ENCODE data around the gene RPS21.

The RPS21 gene

GRCh38 chr20:62357681-62358080 is 29.2 kb upstream of the RPS21 start:
- no peaks in the 10 kb centered on the region for H3K4me1 ChIP-seq (ENCODE audit: control insufficient read depth in 1 of 2, insufficient read depth in 1 of 2, low read depth in 1 of 2, low read length in 1 of 2)
- no peaks in the 10 kb centered on the region for H3K36me3 ChIP-seq
- H3K4me3 ChIP-seq (ENCODE audit: low read depth in 1 of 2, low read length in 1 of 2), result no peak overlapping the region

GRCh38 chr20:62358171-62359042 is 28.5 kb upstream of the RPS21 start:
- Histone ChIP-seq H3K4me3 (ENCODE audit: low read depth in 1 of 2, low read length in 1 of 2) (no peak overlapping the region), H3K9me3 (no peaks in the 10 kb centered on the region), H3K4me1 (ENCODE audit: control insufficient read depth in 1 of 2, insufficient read depth in 1 of 2, low read depth in 1 of 2, low read length in 1 of 2) (no peaks in the 10 kb centered on the region), H3K27me3 (peaks cover 41% of the 10 kb centered on the region), H3K36me3 (no peaks in the 10 kb centered on the region), H3K27ac (no peak overlapping the region)
- no peak for TF ChIP-seq CTCF (IDR thresholded peaks at IDR 0.05)

More at GRCh38 chr20:62357681-62358080, 29.2 kb upstream of the RPS21 start:
- Histone ChIP-seq H3K9me3 (no peaks in the 10 kb centered on the region), H3K27ac (no peak overlapping the region), H3K27me3 (peaks cover 35% of the 10 kb centered on the region)
- TF ChIP-seq CTCF (IDR thresholded peaks at IDR 0.05), result no peak

- H3K9me3 ChIP-seq, result no peaks in the 10 kb centered on the region
- no peak overlapping the region for H3K4me3 ChIP-seq (ENCODE audit: low read depth in 1 of 2, low read length in 1 of 2)
- H3K27me3 ChIP-seq, result peaks cover 46% of the 10 kb centered on the region
- no peak for TF ChIP-seq CTCF (IDR thresholded peaks at IDR 0.05)
- no peaks in the 10 kb centered on the region for H3K36me3 ChIP-seq
- H3K4me1 ChIP-seq (ENCODE audit: control insufficient read depth in 1 of 2, insufficient read depth in 1 of 2, low read depth in 1 of 2, low read length in 1 of 2), result no peaks in the 10 kb centered on the region
- H3K27ac ChIP-seq, result no peak overlapping the region
Observed at GRCh38 chr20:62359043-62359490, 27.8 kb upstream of the RPS21 start.

- H3K4me1 ChIP-seq (ENCODE audit: control insufficient read depth in 1 of 2, insufficient read depth in 1 of 2, low read depth in 1 of 2, low read length in 1 of 2), result no peaks in the 10 kb centered on the region
Observed at GRCh38 chr20:62359491-62360121, 27.3 kb upstream of the RPS21 start.

More at GRCh38 chr20:62359491-62360121, 27.3 kb upstream of the RPS21 start:
- H3K27me3 ChIP-seq, result peaks cover 51% of the 10 kb centered on the region
- H3K9me3 ChIP-seq, result no peaks in the 10 kb centered on the region
- no peak overlapping the region for H3K27ac ChIP-seq
- no peaks in the 10 kb centered on the region for H3K36me3 ChIP-seq
- H3K4me3 ChIP-seq (ENCODE audit: low read depth in 1 of 2, low read length in 1 of 2), result no peak overlapping the region
- TF ChIP-seq CTCF (IDR thresholded peaks at IDR 0.05), result no peak
